Measurements from ENCODE around the gene SLF2.

SLF2 gene

DNA sequence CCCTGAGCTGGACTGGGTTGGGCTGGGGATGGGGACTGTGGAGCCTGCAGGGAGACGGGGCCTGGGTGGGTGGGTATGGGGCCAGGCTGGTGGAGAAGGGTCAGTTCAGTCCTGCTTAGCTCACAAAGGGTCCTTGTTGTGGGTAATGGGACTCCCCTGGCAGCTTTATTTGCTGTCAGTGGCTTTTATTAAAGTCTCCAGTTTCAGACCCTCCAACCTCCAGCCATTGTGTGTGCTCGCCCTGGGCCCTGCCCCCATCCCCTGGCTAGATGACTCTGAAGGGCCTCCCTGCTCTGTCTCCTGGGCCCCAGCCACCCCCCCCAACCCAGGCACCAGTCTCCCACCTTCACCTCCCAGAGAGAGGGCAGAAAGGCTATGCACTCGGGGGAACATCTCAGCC lies 44.4 kb upstream of the SLF2 start:
- TF ChIP-seq, protein P1, sequence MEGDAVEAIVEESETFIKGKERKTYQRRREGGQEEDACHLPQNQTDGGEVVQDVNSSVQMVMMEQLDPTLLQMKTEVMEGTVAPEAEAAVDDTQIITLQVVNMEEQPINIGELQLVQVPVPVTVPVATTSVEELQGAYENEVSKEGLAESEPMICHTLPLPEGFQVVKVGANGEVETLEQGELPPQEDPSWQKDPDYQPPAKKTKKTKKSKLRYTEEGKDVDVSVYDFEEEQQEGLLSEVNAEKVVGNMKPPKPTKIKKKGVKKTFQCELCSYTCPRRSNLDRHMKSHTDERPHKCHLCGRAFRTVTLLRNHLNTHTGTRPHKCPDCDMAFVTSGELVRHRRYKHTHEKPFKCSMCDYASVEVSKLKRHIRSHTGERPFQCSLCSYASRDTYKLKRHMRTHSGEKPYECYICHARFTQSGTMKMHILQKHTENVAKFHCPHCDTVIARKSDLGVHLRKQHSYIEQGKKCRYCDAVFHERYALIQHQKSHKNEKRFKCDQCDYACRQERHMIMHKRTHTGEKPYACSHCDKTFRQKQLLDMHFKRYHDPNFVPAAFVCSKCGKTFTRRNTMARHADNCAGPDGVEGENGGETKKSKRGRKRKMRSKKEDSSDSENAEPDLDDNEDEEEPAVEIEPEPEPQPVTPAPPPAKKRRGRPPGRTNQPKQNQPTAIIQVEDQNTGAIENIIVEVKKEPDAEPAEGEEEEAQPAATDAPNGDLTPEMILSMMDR (IDR thresholded peaks at IDR 0.05) = no peak

DNA sequence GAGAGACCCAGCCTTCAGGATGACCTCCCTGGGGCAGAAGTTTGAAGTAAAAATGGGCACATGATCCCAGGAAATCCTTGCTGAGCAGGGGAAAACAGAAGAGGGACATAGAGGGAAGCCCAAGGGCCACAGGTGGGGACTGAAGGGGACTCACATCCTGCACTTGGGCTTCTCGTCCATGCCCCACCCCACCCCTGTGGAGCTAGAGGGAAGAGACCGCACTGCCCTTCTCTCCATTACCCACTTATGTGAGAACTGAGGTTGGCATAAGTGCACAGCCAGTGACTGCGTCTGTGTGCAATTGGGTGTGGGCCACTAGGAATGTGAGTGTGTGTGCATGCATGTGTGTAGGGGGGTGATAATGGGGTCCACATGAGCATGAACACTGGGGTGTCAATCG lies 43.4 kb upstream of the SLF2 start:
- TF ChIP-seq, protein P1 (IDR thresholded peaks at IDR 0.05) = no peak

DNA sequence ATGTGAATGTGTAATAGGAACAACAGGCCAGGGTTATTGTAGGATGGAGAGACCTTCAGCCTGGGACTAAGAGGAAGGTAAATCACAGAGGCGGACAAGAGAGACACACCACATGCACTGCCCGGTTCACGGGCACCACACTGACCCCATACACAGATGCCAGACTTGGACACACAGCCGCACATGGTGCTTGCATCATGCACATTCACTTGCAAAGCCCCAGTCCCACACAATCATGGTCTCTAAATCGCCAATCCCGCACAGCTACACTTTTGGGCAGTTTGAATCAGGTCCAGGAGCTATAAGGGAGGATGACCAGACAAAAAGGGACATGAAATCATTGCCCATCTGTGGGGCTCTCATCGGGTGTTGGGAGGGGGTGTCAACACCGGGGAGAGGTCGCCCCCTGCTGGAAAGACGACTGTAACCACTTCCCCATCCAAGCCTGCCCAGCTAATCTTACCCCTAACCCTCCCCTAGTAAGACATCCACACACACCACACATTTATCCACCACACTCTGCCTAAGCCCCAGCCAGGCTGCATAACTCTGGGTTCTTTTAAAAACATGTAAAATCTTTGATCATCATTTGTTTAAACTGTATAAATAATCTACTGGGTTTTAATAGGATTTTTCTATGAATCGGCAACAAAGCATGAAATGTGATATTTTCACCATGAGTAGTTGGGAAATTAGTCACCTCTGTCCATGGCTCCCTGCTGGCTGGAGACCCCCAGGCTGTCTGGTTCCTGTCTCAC lies 40.5 kb upstream of the SLF2 start:
- TF ChIP-seq, protein P1 (IDR thresholded peaks at IDR 0.05) = peak; percentile 53

DNA sequence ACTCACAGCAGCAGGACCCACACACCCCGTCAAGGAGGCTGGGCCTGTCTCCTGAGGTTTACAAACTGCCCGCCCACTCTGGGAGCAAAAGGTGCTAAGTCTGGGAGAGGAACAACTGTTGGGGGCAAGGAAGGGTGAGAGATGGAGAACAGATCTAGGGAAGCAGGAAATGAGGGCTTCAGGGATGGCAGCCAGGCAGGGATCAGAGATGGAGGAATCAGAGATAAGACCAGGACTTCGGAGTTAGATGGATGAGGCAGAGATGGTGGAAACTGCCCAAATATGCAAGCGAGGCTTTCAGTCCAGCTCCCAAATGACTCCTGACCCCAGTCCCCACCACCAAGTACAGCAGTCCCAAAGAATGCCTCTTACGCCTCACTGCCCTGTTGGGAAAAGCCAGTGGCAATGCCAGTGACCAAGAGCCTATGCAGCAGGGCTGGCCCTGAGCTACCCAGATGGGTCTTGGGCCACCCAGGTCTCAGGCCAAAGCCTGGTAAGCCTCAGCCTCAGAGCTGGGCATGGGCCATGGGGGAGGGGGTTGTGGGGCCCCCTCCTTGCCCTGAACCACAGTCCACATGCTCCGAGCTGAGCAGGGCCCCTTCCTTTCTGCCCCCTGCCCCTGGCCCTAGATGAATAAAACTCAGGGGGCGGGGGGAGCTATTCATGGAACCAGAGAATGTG lies 39.5 kb upstream of the SLF2 start:
- TF ChIP-seq, protein P1 (IDR thresholded peaks at IDR 0.05) = no peak

DNA sequence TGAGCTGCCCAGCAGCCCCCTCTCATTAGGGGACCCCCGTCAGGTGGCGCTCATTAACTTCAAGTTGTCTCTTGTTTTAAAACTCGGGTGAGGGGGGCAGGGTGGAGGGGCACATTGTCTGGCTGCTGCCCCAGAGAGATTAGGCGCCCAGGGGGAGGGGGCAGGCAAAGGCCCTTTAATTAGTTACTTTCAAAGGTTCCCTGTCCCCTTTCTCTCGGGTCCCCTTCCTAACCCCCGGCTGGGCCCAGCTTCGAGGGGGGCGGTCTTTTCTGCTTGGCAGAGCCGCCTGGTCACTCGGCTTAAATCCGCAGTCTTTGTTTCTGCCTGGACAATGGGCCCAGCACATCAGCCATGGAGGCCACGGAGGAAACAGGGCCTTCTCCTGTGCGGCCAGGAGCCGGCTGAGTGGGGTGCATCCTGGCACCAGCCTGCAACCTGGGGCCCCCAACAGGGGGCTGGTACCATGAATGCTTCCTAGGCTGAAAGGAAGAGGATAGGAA lies 38.9 kb upstream of the SLF2 start:
- TF ChIP-seq, protein P1 (IDR thresholded peaks at IDR 0.05) = no peak

DNA sequence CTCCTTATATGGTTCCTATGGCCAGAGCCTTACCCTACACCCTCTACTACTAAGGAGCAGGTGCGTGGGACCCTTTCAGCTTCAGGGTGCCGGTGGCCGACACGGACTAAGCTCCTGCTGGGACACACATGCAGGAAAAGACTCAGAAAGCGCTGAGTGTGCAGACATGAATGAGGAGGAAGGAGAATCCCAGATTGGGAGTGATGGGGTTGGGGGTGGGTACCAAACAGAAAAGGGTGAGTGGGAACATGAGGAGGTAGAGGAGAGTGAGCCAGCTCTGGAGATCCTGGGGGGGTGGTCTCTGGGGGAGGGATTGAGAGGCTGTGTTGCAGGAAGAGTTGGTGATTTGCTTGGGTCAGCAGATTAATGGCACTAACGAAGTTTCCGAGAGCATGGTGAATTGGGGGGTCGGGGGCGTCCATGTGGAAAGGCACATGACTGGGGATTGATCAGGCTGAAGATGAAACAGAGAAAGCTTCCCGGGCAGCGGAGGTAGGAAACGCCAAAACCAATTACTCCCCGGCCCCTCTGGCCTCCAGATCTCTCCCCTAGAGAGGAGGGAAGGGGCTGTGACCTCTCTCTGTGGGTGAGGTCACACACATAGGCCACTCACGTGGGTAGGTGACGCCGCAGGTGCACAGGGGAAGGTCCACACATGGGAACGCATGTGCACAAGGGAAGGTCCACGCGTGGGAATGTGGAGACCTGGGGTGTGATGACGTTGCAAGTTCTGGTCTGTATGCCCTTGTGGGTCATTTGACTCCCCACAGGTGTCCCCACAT lies 37.9 kb upstream of the SLF2 start:
- TF ChIP-seq, protein P1 (IDR thresholded peaks at IDR 0.05) = no peak

DNA sequence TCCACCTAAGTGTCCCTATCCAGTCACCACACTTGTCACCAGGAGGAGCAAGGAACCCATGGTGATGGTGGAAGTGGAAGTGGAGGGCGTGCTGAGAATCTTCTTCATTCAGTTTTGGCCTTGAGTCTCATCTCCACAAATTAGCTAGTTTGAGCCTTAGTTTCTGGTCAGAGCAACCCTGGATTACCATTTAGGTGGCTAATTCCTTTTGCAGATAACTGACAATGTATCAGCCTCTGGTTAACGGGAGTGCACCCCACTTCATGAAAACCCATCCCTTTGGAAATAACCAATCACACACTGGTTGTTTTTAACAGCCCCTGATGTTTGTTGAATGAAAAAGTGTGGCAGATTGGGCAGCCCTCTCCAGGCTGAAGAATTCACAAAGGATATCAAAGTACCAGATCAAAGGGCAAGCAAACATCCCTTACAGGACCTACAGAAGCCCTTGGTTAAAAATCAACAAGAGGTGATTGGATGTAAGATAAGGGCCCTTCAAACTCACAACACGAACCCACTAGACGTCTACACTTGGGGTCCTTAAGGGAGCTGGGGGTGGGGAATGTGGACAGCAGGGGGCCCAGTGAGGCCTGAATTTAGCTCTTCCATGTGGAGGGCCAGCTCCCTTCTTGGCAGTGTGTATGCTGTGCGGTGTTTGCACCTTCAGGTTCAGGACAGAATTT lies 37.1 kb upstream of the SLF2 start:
- TF ChIP-seq, protein P1 (IDR thresholded peaks at IDR 0.05) = no peak

All from LNCAP (cell line).